Erythroblast (primary cell): ENCODE data around the gene SATL1.

ENCODE experiments used
- DNase-seq, 2 experiments: peaks; one replicate each; lab custom pipeline; 2025; lab: John Stamatoyannopoulos, UW
- GATA1 ChIP-seq: IDR thresholded peaks from 2 replicates; pipeline ENCODE4 v1.6.1; 2011; ENCODE audit warnings: low read depth, mild to moderate bottlenecking, control low read depth, low read length, moderate library complexity
- POLR2A ChIP-seq: IDR thresholded peaks from 2 replicates; pipeline ENCODE4 v1.6.1; 2011; ENCODE audit warnings: mild to moderate bottlenecking, low read length

Gene SATL1

GRCh38 chrX:85065512-85066198, 177.9 kb downstream of the SATL1 start:
- TF ChIP-seq POLR2A (no peak), GATA1 (no peak)
- no peak for DNase-seq

- TF ChIP-seq GATA1 (no peak), POLR2A (no peak)
- peak; percentile 3 to 27 for DNase-seq
These were observed 190.8 kb downstream of the SATL1 start for GRCh38 chrX:85052636-85053343.

- no peak for TF ChIP-seq GATA1
- no peak for TF ChIP-seq POLR2A
- no peak for DNase-seq
These were observed 191.4 kb downstream of the SATL1 start for GRCh38 chrX:85052205-85052604.

GRCh38 chrX:85051627-85052026, 192.0 kb downstream of the SATL1 start:
- TF ChIP-seq POLR2A (no peak), GATA1 (no peak)
- no peak for DNase-seq
